Activated T-cell treated with anti-CD3 and anti-CD28 coated beads, Interleukin-2, amount 50 U/mL, for 24 hours (primary cell): ENCODE data around the gene ALPI.

Source experiments
- DNase-seq: peaks from one replicate; pipeline ENCODE4 v3.0.0-alpha.2; 2020
- H3K27ac Mint-ChIP-seq: 2 replicates; pipeline ENCODE4 v1.8.0; 2020; ENCODE audit warnings: mild to moderate bottlenecking, mixed read lengths
- H3K27me3 Mint-ChIP-seq: 2 replicates; pipeline ENCODE4 v1.8.0; 2020; ENCODE audit warnings: mixed read lengths
- H3K36me3 Mint-ChIP-seq: 2 replicates; pipeline ENCODE4 v1.8.0; 2020; ENCODE audit warnings: low read depth, mixed read lengths
- H3K4me1 Mint-ChIP-seq: 2 replicates; pipeline ENCODE4 v1.8.0; 2020; ENCODE audit warnings: low read depth, mixed read lengths
- H3K4me3 Mint-ChIP-seq: 2 replicates; pipeline ENCODE4 v1.8.0; 2020; ENCODE audit warnings: mild to moderate bottlenecking, moderate library complexity, mixed read lengths
- H3K9me3 Mint-ChIP-seq: 2 replicates; pipeline ENCODE4 v1.8.0; 2020; ENCODE audit warnings: mixed read lengths

ALPI gene

DNA sequence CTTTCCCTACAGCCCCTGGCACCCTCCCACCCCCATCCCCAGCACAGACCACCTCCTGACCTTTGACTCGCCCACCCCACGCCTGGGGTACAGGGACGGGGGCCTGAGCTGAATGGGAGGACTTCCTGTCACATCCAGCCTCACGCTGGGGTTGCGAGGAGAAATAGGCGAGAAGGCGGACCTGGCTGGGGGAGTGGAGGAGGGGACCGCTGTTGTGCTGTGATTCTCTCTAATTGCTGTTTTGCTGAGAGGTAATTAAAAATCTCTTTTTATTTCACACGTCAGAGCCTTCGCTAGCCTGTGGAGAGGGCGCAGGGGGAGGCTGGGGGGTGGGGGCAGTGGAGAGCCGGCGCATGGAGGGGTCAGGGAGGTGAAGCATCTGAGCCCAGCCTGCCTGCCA, 41.4 kb downstream of the ALPI start:
- Mint-ChIP-seq H3K27me3 (peaks cover 31% of the 10 kb centered on the region), H3K4me3 (no peak overlapping the region), H3K9me3 (no peaks in the 10 kb centered on the region), H3K27ac (no peak overlapping the region), H3K36me3 (no peaks in the 10 kb centered on the region), H3K4me1 (peaks cover 1% of the 10 kb centered on the region)
- no peak for DNase-seq

DNA sequence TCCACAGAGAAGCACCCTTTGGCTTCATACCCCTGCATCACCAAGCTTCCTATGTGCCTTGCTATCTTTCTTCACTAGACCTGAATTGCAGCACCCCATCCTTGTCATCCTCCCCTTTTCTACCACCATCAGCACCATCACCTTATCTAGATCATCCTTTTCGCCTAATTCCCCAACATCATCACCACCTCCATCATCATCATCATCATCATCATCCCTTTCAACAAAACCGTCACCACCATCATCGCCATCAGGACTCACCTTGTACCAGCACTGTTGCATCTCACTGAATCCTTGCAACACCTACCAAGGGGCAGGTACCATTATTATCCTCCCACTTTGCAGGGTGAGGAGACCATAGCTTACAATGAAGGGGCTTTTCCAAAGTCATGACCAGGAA, 42.5 kb downstream of the ALPI start:
- Mint-ChIP-seq H3K9me3 (no peaks in the 10 kb centered on the region), H3K4me1 (peaks cover 5% of the 10 kb centered on the region), H3K27ac (no peak overlapping the region)

GRCh38 chr2:232501331-232501771, 45.4 kb downstream of the ALPI start:
- H3K27me3 Mint-ChIP-seq: peaks cover 69% of the 10 kb centered on the region
- H3K27ac Mint-ChIP-seq: no peak overlapping the region
- H3K4me3 Mint-ChIP-seq: no peak overlapping the region
- no peaks in the 10 kb centered on the region for H3K36me3 Mint-ChIP-seq
- no peaks in the 10 kb centered on the region for H3K9me3 Mint-ChIP-seq
- H3K4me1 Mint-ChIP-seq: peaks cover 10% of the 10 kb centered on the region
- no peak for DNase-seq

More for the DNA sequence above, 42.5 kb downstream of the ALPI start:
- Mint-ChIP-seq H3K27me3 (peaks cover 40% of the 10 kb centered on the region), H3K36me3 (no peaks in the 10 kb centered on the region), H3K4me3 (no peak overlapping the region)
- no peak for DNase-seq

DNA sequence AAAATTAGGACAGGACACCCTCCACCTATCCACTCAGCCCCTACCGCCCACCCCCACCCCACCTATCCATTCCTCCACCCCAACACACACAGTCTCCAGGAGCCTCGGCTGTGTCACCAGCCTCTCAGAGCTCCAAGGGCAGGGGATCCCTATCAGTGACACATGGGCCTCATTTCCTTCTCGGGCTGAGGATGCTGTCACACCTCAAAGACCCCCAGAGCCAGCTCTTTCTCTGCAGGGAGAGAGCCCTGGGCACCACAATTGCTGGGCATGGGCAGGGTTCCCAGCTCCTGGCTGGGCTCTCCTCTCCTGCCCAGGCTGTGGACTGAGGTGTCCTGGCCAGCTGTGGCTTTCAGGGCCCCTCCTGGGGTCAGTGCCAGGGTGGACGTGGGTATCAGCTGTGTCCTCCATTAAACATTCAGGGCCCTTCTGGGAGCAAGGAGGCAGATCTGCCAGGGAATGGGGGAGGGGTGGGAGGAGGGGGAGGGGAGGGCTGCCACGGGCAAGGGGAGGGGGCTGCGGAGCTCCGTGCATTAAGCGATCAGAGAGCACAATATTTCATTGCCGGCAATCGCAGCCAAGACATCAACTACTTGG, 45.9 kb downstream of the ALPI start:
- Mint-ChIP-seq H3K4me3 (no peak overlapping the region), H3K27ac (no peak overlapping the region), H3K27me3 (peaks cover 72% of the 10 kb centered on the region), H3K36me3 (no peaks in the 10 kb centered on the region), H3K9me3 (no peaks in the 10 kb centered on the region), H3K4me1 (peaks cover 10% of the 10 kb centered on the region)
- no peak for DNase-seq

GRCh38 chr2:232502511-232502910, 46.6 kb downstream of the ALPI start:
- peaks cover 72% of the 10 kb centered on the region for H3K27me3 Mint-ChIP-seq
- peaks cover 10% of the 10 kb centered on the region for H3K4me1 Mint-ChIP-seq
- H3K9me3 Mint-ChIP-seq: no peaks in the 10 kb centered on the region
- no peak for DNase-seq
- peak overlapping the region; percentile 55 for H3K4me3 Mint-ChIP-seq
- no peaks in the 10 kb centered on the region for H3K36me3 Mint-ChIP-seq
- no peak overlapping the region for H3K27ac Mint-ChIP-seq

- no peak overlapping the region for H3K27ac Mint-ChIP-seq
- H3K4me3 Mint-ChIP-seq: peak overlapping the region; percentile 55
- peak; percentile 62 for DNase-seq
- peaks cover 10% of the 10 kb centered on the region for H3K4me1 Mint-ChIP-seq
- H3K36me3 Mint-ChIP-seq: no peaks in the 10 kb centered on the region
- H3K9me3 Mint-ChIP-seq: no peaks in the 10 kb centered on the region
- peaks cover 72% of the 10 kb centered on the region for H3K27me3 Mint-ChIP-seq
Observed at GRCh38 chr2:232502911-232503808, 47.2 kb downstream of the ALPI start.

DNA sequence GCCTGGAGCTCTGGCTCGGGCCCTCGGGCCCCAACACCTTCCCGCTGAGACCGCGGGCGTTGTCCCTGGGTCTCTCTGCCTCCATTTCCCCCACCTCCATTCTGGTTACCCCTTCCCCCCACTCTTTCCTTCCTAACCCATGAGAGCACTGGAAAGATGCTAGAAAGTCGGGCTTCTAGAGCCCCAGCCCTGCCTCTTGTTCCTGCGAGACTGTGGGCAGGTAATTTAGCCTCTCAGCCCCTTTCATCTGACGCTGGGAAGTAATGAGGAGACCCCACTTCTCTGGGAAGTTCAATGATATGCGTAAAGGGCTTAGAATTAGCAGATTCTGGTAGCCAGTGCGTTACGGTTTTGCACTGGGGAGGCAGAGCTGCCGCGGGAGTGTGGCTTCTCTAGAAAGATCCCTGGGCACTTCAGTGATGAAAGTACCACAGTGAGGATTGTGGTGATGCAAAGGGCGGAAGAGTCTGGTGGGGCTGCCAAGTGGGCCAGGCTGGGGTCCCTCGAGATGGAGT, 47.9 kb downstream of the ALPI start:
- DNase-seq: no peak
- H3K4me1 Mint-ChIP-seq: peaks cover 10% of the 10 kb centered on the region

DNA sequence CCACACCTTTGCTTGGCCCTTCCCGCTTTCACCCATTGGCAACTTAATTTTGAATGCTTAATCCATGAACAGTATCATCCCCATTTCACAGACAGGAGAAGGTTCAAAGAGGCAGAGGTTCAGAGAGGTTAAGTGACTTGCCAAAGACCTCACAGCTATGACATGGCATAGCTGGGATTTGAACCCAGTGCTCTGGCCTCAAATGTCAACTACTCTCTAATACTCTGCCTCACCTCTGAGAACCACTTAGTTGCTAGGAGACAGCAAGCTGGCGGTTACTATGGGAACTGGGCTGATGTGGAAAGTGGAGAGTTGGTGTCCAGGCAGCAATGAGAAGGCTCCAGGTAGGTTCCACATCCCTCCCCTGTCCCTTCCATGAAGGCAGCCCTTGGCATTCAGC, 48.5 kb downstream of the ALPI start:
- Mint-ChIP-seq H3K27ac (no peak overlapping the region), H3K9me3 (no peaks in the 10 kb centered on the region), H3K36me3 (no peaks in the 10 kb centered on the region), H3K27me3 (peaks cover 69% of the 10 kb centered on the region), H3K4me3 (no peak overlapping the region), H3K4me1 (peaks cover 10% of the 10 kb centered on the region)
- no peak for DNase-seq

More for the DNA sequence above, 47.9 kb downstream of the ALPI start:
- H3K4me3 Mint-ChIP-seq: peak overlapping the region; percentile 38
- H3K36me3 Mint-ChIP-seq: no peaks in the 10 kb centered on the region
- peaks cover 72% of the 10 kb centered on the region for H3K27me3 Mint-ChIP-seq
- H3K9me3 Mint-ChIP-seq: no peaks in the 10 kb centered on the region
- no peak overlapping the region for H3K27ac Mint-ChIP-seq

DNA sequence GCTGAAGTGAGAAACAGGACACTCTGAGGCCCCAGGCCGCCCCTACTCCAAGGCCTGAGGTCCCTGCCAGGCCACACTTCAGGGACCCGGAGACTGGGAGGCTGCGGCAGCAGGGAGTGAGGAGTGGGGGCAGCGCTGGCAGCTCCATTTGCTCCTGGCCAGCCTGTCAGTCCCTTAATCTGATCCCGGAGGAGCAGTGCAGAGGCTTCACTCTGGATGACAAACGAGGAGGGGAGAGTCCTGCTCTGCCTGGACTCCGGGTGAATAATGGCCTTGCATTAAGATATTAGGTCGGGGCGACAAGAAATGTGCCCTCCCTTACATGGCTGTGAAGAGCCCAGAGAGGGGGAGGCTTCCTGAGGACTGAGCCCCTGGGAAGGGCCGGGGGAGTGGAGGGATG, 49.9 kb downstream of the ALPI start:
- peaks cover 61% of the 10 kb centered on the region for H3K27me3 Mint-ChIP-seq
- H3K4me1 Mint-ChIP-seq: peaks cover 10% of the 10 kb centered on the region

DNA sequence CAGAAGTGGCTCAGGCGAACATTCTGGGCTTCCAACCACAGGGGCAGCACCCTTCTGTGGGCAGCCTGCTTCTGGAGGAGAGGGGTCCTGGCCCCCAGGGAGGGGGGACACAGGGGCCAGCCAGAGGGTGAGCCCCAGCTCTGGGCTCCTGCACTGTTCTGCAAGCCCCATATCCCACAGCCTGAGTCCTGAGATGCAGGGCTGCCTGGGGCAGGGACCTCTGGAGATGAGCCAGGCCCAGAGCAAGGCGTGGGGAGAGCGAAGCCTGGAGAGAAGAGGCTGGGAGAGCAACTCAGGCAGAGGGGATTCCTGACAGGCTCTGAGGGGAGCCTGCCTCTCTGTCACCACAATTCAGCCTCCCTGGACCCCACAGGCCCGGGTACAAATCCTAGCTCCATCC, 50.8 kb downstream of the ALPI start:
- Mint-ChIP-seq H3K4me1 (peaks cover 10% of the 10 kb centered on the region), H3K4me3 (no peak overlapping the region), H3K9me3 (no peaks in the 10 kb centered on the region), H3K27ac (no peak overlapping the region), H3K36me3 (no peaks in the 10 kb centered on the region), H3K27me3 (peaks cover 55% of the 10 kb centered on the region)
- no peak for DNase-seq

More for the DNA sequence above, 49.9 kb downstream of the ALPI start:
- H3K36me3 Mint-ChIP-seq: no peaks in the 10 kb centered on the region
- no peak for DNase-seq
- H3K9me3 Mint-ChIP-seq: no peaks in the 10 kb centered on the region
- H3K27ac Mint-ChIP-seq: no peak overlapping the region
- no peak overlapping the region for H3K4me3 Mint-ChIP-seq

GRCh38 chr2:232508251-232508650, 52.3 kb downstream of the ALPI start:
- Mint-ChIP-seq H3K36me3 (no peaks in the 10 kb centered on the region), H3K4me3 (no peak overlapping the region), H3K4me1 (peaks cover 6% of the 10 kb centered on the region), H3K27ac (no peak overlapping the region), H3K27me3 (peaks cover 40% of the 10 kb centered on the region), H3K9me3 (no peaks in the 10 kb centered on the region)
- no peak for DNase-seq
